ENCODE results near the gene ILDR2. TPM values are rescaled to one million over a fixed set of nuclear protein-coding genes. Genes with fewer than 3 reads are reported as not detected.
"Not testable (repeated sequence)": the region's sequence is repeated elsewhere in the genome, so short reads cannot be mapped to it uniquely, and the experiment has no call there.

ILDR2 gene
- total RNA-seq, 2 experiments from 2014 or later = 6.8 to 8.4 TPM

- H3K4me1 Mint-ChIP-seq = no peaks in the 10 kb centered on the region
- H3K27ac Mint-ChIP-seq = no peak overlapping the region
- peaks cover 2% of the 10 kb centered on the region for H3K36me3 Mint-ChIP-seq (ENCODE audit: low read depth)
- H3K4me3 Mint-ChIP-seq = no peak overlapping the region
- CTCF ChIA-PET = interaction anchor here (1.5 to 6.3 kb wide), 2 partner anchors 15 to 163 kb away, joined by 3 to 25 read pairs; no protein-coding TSS in a partner anchor
- peaks cover 45% of the 10 kb centered on the region for H3K27me3 Mint-ChIP-seq
- DNase-seq = no peak
- POLR2A ChIA-PET = no interaction called here
- H3K9me3 Mint-ChIP-seq = peaks cover 13% of the 10 kb centered on the region
Observed at GRCh38 chr1:166895766-166896165, 79.6 kb downstream of the ILDR2 start.

GRCh38 chr1:166889776-166890175 is 85.6 kb downstream of the ILDR2 start:
- Mint-ChIP-seq H3K4me1 (peaks cover 8% of the 10 kb centered on the region), H3K9me3 (no peaks in the 10 kb centered on the region), H3K4me3 (no peak overlapping the region), H3K27me3 (peaks cover 37% of the 10 kb centered on the region), H3K27ac (no peak overlapping the region), H3K36me3 (ENCODE audit: low read depth) (no peaks in the 10 kb centered on the region)
- ChIA-PET POLR2A (no interaction called here), CTCF (no interaction called here)
- no peak for DNase-seq

DNA sequence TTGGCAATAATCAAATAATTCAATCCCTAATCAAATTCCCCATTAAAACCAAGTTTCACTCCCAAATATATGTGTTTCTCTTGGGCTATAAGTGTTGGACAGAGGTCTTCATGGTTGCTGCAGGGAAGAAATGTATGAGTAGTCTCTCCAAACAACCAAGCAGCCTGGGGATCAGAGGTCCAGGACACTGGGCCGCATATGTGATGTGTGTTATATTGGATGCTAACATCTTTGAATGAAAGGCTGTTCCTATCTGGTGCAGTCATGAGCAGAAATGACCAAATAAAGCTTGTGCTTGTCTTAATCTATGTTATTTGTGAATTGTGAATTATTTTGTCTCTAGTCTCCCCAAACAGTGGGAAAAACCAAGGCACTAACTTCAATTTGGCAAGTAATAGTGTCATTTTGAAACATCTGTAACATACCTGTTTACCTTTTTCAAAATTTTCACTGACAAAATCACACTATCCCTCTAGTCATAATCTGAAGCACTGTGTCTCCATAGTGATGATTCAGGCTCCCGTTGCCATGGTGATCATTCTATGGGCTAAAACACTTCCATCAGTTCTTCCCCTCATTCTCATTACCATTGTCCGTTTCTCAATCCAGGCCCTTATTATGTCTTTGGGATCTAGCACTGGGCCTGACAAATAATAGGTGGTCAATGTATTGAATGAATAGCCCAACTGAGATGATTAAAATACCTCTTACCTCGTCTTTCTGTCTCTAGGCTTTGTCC is 86.8 kb downstream of the ILDR2 start:
- POLR2A ChIA-PET = no interaction called here
- peaks cover 19% of the 10 kb centered on the region for H3K4me1 Mint-ChIP-seq
- no peak for DNase-seq
- CTCF ChIA-PET = interaction anchor here (0.6 kb wide), 1 partner anchor 1141 kb away, joined by 4 read pairs; no protein-coding TSS in a partner anchor
- H3K27me3 Mint-ChIP-seq = peaks cover 32% of the 10 kb centered on the region
- no peaks in the 10 kb centered on the region for H3K9me3 Mint-ChIP-seq
- H3K27ac Mint-ChIP-seq = no peak overlapping the region
- no peak overlapping the region for H3K4me3 Mint-ChIP-seq
- no peaks in the 10 kb centered on the region for H3K36me3 Mint-ChIP-seq (ENCODE audit: low read depth)

DNA sequence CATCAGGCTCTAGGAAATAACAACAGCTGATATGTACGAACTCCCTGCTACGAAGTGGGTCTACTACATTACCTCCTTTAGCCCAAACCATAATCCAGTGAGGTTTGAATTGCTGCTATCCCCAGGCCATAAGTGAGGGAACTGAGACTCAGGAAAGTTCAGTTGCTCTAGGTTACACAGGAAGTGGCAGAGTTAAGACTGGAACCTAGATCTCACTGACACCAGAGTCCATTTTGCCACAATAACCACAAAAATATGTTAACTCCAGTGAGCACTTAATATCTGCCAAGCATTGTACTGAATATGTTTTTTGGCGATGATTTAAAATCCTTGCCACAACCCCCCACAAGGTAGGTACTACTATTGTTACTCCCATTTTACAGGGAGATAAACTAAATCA is 90.4 kb downstream of the ILDR2 start:
- DNase-seq = no peak
- no peaks in the 10 kb centered on the region for H3K9me3 Mint-ChIP-seq
- no peak overlapping the region for H3K27ac Mint-ChIP-seq
- H3K27me3 Mint-ChIP-seq = peaks cover 25% of the 10 kb centered on the region
- POLR2A ChIA-PET = no interaction called here
- CTCF ChIA-PET = interaction anchor here (1.3 to 3.4 kb wide), 6 partner anchors 9 to 175 kb away, joined by 3 to 26 read pairs (median 4); partner anchors contain the start of gene TADA1
- no peaks in the 10 kb centered on the region for H3K36me3 Mint-ChIP-seq (ENCODE audit: low read depth)
- H3K4me1 Mint-ChIP-seq = peaks cover 21% of the 10 kb centered on the region
- H3K4me3 Mint-ChIP-seq = no peak overlapping the region

- ChIA-PET POLR2A (no interaction called here), CTCF (interaction anchor here (1.1 to 3.4 kb wide), 9 partner anchors 9 to 178 kb away, joined by 3 to 26 read pairs (median 4); no protein-coding TSS in a partner anchor)
- peaks cover 20% of the 10 kb centered on the region for H3K27me3 Mint-ChIP-seq
- no peak overlapping the region for H3K27ac Mint-ChIP-seq
- H3K36me3 Mint-ChIP-seq (ENCODE audit: low read depth) = no peaks in the 10 kb centered on the region
- peaks cover 21% of the 10 kb centered on the region for H3K4me1 Mint-ChIP-seq
- no peak overlapping the region for H3K4me3 Mint-ChIP-seq
- no peaks in the 10 kb centered on the region for H3K9me3 Mint-ChIP-seq
- peak; percentile 43 for DNase-seq
Observed at GRCh38 chr1:166884040-166884642, 91.2 kb downstream of the ILDR2 start.

DNA sequence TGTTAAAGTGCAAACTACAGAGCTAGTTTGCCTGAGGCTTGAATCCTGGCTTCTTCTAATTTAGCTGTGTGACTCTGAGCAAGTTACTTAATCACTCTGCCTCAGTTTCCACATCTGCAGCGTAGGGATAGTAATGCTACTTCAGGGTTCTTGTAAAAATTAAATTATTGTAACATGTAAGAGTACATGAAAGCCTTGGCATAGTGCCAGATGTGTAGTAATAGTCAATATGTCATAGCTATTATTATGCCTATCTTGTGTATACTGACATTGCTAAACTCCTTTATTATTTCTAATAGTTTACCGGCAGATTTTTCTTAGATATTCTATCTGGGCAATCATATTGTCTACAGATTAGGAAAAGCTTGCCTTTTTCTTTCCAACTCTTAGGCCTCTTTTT is 92.4 kb downstream of the ILDR2 start:
- H3K27me3 Mint-ChIP-seq = peaks cover 17% of the 10 kb centered on the region
- no peak overlapping the region for H3K27ac Mint-ChIP-seq
- peaks cover 3% of the 10 kb centered on the region for H3K9me3 Mint-ChIP-seq
- POLR2A ChIA-PET = no interaction called here
- peaks cover 21% of the 10 kb centered on the region for H3K4me1 Mint-ChIP-seq
- DNase-seq = no peak
- H3K36me3 Mint-ChIP-seq (ENCODE audit: low read depth) = no peaks in the 10 kb centered on the region
- H3K4me3 Mint-ChIP-seq = no peak overlapping the region
- CTCF ChIA-PET = interaction anchor here (0.8 to 3.4 kb wide), 6 partner anchors 8 to 177 kb away, joined by 3 to 26 read pairs (median 6); no protein-coding TSS in a partner anchor

DNA sequence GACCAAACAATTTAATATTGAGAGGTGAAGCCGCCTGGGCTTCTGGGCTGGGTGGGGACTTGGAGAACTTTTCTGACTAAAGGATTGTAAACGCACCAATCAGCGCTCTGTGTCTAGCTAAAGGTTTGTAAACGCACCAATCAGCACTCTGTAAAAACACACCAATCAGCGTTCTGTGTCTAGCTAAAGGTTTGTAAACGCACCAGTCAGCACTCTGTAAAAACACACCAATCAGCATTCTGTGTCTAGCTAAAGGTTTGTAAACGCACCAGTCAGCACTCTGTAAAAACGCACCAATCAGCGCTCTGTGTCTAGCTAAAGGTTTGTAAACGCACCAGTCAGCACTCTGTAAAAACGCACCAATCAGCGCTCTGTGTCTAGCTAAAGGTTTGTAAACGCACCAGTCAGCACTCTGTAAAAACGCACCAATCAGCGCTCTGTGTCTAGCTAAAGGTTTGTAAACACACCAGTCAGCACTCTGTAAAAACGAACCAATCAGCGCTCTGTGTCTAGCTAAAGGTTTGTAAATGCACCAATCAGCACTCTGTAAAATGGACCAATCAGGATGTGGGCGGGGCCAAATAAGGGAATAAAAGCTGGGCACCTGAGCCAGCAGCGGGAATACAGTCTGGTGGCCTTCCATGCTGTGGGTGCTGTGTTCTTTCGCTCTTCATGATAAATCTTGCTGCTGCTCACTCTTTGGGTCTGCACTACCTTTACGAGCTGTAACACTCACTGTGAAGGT is 97.0 kb downstream of the ILDR2 start:
- H3K36me3 Mint-ChIP-seq (ENCODE audit: low read depth); H3K9me3 Mint-ChIP-seq; H3K27ac Mint-ChIP-seq; POLR2A ChIA-PET; DNase-seq; H3K4me3 Mint-ChIP-seq: not testable (repeated sequence)
- Mint-ChIP-seq H3K27me3 (peaks cover 13% of the 10 kb centered on the region), H3K4me1 (peaks cover 34% of the 10 kb centered on the region)
- CTCF ChIA-PET = interaction anchor here (0.6 to 1.4 kb wide), 5 partner anchors 28 to 226 kb away, joined by 3 to 4 read pairs (median 3); no protein-coding TSS in a partner anchor

GRCh38 chr1:166876540-166876838 is 98.9 kb downstream of the ILDR2 start:
- Mint-ChIP-seq H3K36me3 (ENCODE audit: low read depth) (peaks cover 16% of the 10 kb centered on the region), H3K27ac (peak overlapping the region; percentile 99), H3K27me3 (peaks cover 7% of the 10 kb centered on the region), H3K4me3 (peak overlapping the region; percentile 93), H3K4me1 (peaks cover 47% of the 10 kb centered on the region), H3K9me3 (peaks cover 3% of the 10 kb centered on the region)
- ChIA-PET CTCF (interaction anchor here (1.0 to 2.9 kb wide), 10 partner anchors 9 to 344 kb away, joined by 3 to 14 read pairs (median 4); no protein-coding TSS in a partner anchor), POLR2A (interaction anchor here (0.5 to 0.6 kb wide), 2 partner anchors 95 to 654 kb away, joined by 3 to 5 read pairs; no protein-coding TSS in a partner anchor)
- DNase-seq = no peak

DNA sequence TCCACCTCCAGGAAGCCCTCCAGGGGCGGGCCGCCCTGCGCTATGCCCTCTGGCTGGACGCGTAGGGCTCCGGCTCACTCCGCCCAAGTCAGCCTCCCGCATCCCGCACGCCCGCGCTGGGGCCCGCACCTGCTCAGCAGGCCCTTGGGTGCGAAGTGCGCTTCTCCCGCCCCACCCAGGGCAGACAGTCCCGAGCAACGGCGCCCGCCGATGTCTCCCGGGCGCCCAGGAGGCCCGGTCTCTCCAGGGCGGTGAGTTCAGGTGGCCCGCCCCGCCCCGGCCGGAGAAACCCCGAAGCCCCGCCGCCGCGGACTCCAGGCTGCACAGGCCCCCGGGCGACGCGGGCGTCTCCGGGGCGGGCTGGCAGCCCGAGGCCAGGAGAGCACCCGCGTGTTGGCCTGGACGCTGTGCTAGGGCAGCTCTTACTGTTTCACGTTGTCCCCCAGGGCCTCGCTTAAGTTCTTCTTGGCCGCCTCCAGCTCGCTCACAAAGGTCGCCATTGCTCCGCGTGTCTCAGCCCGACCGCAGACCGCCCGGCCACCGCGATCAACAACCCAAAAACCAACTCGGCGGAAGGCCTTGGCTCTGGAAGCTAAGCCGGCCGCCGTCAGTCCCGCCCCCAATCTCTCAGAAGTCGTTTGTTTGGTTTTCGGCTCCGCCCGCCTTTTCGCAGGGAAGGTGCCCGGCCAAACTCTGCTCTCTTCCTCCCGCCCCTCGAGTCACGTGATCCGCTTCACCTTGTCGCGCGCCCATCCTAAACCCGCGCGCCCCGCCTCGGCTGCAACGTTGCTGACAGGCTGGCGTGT is 99.4 kb downstream of the ILDR2 start, which contains the start of gene TADA1:
TADA1 (minus strand) TSS at position 531 of the 806 bp plus-strand sequence; CDS start at position 500, 31 bp downstream.
- CTCF ChIA-PET = interaction anchor here (1.0 to 2.9 kb wide), 12 partner anchors 8 to 344 kb away, joined by 3 to 14 read pairs (median 4); no protein-coding TSS in a partner anchor
- DNase-seq = peak; percentile 99
- peaks cover 16% of the 10 kb centered on the region for H3K36me3 Mint-ChIP-seq (ENCODE audit: low read depth)
- H3K4me3 Mint-ChIP-seq = peak within 1 kb of the TSS; percentile 93
- H3K9me3 Mint-ChIP-seq = peaks cover 3% of the 10 kb centered on the region
- peak within 1 kb of the TSS; percentile 99 for H3K27ac Mint-ChIP-seq
- peaks cover 53% of the 10 kb centered on the region for H3K4me1 Mint-ChIP-seq
- peaks cover 6% of the 10 kb centered on the region for H3K27me3 Mint-ChIP-seq
- POLR2A ChIA-PET = interaction anchor here (0.5 to 0.6 kb wide), 3 partner anchors 12 to 655 kb away, joined by 3 to 5 read pairs (median 5); no protein-coding TSS in a partner anchor

GRCh38 chr1:166875302-166875733 is 100.0 kb downstream of the ILDR2 start:
- DNase-seq = no peak
- ChIA-PET POLR2A (interaction anchor here (0.5 kb wide), 1 partner anchor 12 kb away, joined by 5 read pairs; no protein-coding TSS in a partner anchor), CTCF (interaction anchor here (1.0 to 2.9 kb wide), 7 partner anchors 8 to 345 kb away, joined by 3 to 14 read pairs (median 4); no protein-coding TSS in a partner anchor)
- Mint-ChIP-seq H3K9me3 (peaks cover 3% of the 10 kb centered on the region), H3K36me3 (ENCODE audit: low read depth) (peaks cover 16% of the 10 kb centered on the region), H3K27ac (peak overlapping the region; percentile 89), H3K4me3 (peak overlapping the region; percentile 93), H3K4me1 (peaks cover 57% of the 10 kb centered on the region), H3K27me3 (peaks cover 3% of the 10 kb centered on the region)

GRCh38 chr1:166874464-166874863 is 100.9 kb downstream of the ILDR2 start:
- Mint-ChIP-seq H3K36me3 (ENCODE audit: low read depth) (peaks cover 16% of the 10 kb centered on the region), H3K4me3 (peak overlapping the region; percentile 51), H3K4me1 (peaks cover 66% of the 10 kb centered on the region), H3K27me3 (peaks cover 2% of the 10 kb centered on the region), H3K27ac (no peak overlapping the region), H3K9me3 (peaks cover 3% of the 10 kb centered on the region)
- no peak for DNase-seq
- ChIA-PET CTCF (interaction anchor here (0.6 to 1.5 kb wide), 2 partner anchors 9 to 362 kb away, joined by 3 to 4 read pairs; no protein-coding TSS in a partner anchor), POLR2A (interaction anchor here (0.6 kb wide), 1 partner anchor 1141 kb away, joined by 6 read pairs; no protein-coding TSS in a partner anchor)
